Neuronal stem cell (in vitro differentiated cells): Measurements from ENCODE around the gene RBM22. TPM values are rescaled to one million over a fixed set of nuclear protein-coding genes. Genes with fewer than 3 reads are reported as not detected.
"Not testable (repeated sequence)": the region's sequence is repeated elsewhere in the genome, so short reads cannot be mapped to it uniquely, and the experiment has no call there.

Source experiments
- DNase-seq: peaks from one replicate; pipeline ENCODE4 v3.0.0-alpha.2; 2013; ENCODE audit warnings: low spot score
- H2AFZ ChIP-seq: one replicate; pipeline ENCODE4 v1.6.1; 2013; ENCODE audit warnings: mild to moderate bottlenecking, low read length, inconsistent platforms
- H2AK5ac ChIP-seq: 2 replicates; pipeline ENCODE4 v1.6.1; 2013; ENCODE audit warnings: low read depth, mild to moderate bottlenecking, inconsistent platforms, low read length, moderate library complexity, mixed read lengths
- H2BK120ac ChIP-seq: 2 replicates; pipeline ENCODE4 v1.6.1; 2013; ENCODE audit warnings: low read depth, mild to moderate bottlenecking, inconsistent platforms, low read length, moderate library complexity, mixed read lengths
- H2BK12ac ChIP-seq: one replicate; pipeline ENCODE4 v1.6.1; 2013; ENCODE audit warnings: low read length, inconsistent platforms
- H2BK15ac ChIP-seq: 2 replicates; pipeline ENCODE4 v1.6.1; 2013; ENCODE audit warnings: mild to moderate bottlenecking, low read length, inconsistent platforms, mixed read lengths
- H2BK5ac ChIP-seq: one replicate; pipeline ENCODE4 v1.6.1; 2013; ENCODE audit warnings: inconsistent platforms, mild to moderate bottlenecking, low read length, moderate library complexity
- H3K14ac ChIP-seq: one replicate; pipeline ENCODE4 v1.6.1; 2013; ENCODE audit warnings: low read length, inconsistent platforms
- H3K18ac ChIP-seq: 2 replicates; pipeline ENCODE4 v1.6.1; 2013; ENCODE audit warnings: low read length, inconsistent platforms
- H3K23ac ChIP-seq: 2 replicates; pipeline ENCODE4 v1.6.1; 2013; ENCODE audit warnings: low read depth, mild to moderate bottlenecking, mixed read lengths, low read length, inconsistent platforms; ENCODE audit not compliant: poor library complexity
- H3K27ac ChIP-seq: replicated peaks from 3 replicates; pipeline ENCODE4 v1.5.1; 2013; ENCODE audit warnings: low read length, inconsistent platforms
- H3K27me3 ChIP-seq, 3 experiments: 2 replicates each; pipeline ENCODE4 v1.6.1; 2013; ENCODE audit warnings: low read length in 3 of 3, mild to moderate bottlenecking in 2 of 3, inconsistent platforms in 1 of 3, low read depth in 1 of 3, mixed read lengths in 1 of 3, moderate library complexity in 1 of 3; ENCODE audit not compliant: control insufficient read depth in 3 of 3, insufficient read depth in 3 of 3
- H3K36me3 ChIP-seq, 2 donors: replicated peaks in 1 of 2; 2 replicates each; pipeline ENCODE4 v1.6.1; 2013; ENCODE audit warnings: low read length in 2 of 2; ENCODE audit not compliant: control insufficient read depth in 2 of 2, insufficient read depth in 2 of 2
- H3K4ac ChIP-seq: 2 replicates; pipeline ENCODE4 v1.6.1; 2013; ENCODE audit warnings: inconsistent platforms, mild to moderate bottlenecking, low read length, moderate library complexity
- H3K4me1 ChIP-seq, 2 donors: 1 replicate in 1 of 2; 2 replicates in 1 of 2; pipeline ENCODE4 v1.6.1; 2013; ENCODE audit warnings: low read length in 2 of 2, low read depth in 1 of 2; ENCODE audit not compliant: control insufficient read depth in 2 of 2, insufficient read depth in 1 of 2
- H3K4me2 ChIP-seq: one replicate; pipeline ENCODE4 v1.6.1; 2013; ENCODE audit warnings: mild to moderate bottlenecking, low read length, inconsistent platforms; ENCODE audit not compliant: insufficient read depth, poor library complexity, severe bottlenecking
- H3K4me3 ChIP-seq, 2 donors: 2 replicates each; pipeline ENCODE4 v1.5.1; 2013; ENCODE audit warnings: low read length in 2 of 2, mild to moderate bottlenecking in 2 of 2, inconsistent platforms in 1 of 2, moderate library complexity in 1 of 2
- H3K79me1 ChIP-seq: one replicate; pipeline ENCODE4 v1.6.1; 2013; ENCODE audit warnings: low read depth, mild to moderate bottlenecking, inconsistent platforms, low read length, moderate library complexity
- H3K9ac ChIP-seq: one replicate; pipeline ENCODE4 v1.6.1; 2013; ENCODE audit warnings: mild to moderate bottlenecking, low read depth, low read length, inconsistent platforms; ENCODE audit not compliant: poor library complexity
- H3K9me3 ChIP-seq, 2 donors: replicated peaks in 1 of 2; 2 replicates each; pipeline versions ENCODE3 to v1.6.1; 2013; ENCODE audit warnings: low read length in 2 of 2, mild to moderate bottlenecking in 2 of 2, inconsistent platforms in 1 of 2, low read depth in 1 of 2, mixed read lengths in 1 of 2, moderate library complexity in 1 of 2; ENCODE audit not compliant: control insufficient read depth in 2 of 2, insufficient read depth in 1 of 2
- H4K8ac ChIP-seq: one replicate; pipeline ENCODE4 v1.6.1; 2013; ENCODE audit warnings: low read depth, mild to moderate bottlenecking, inconsistent platforms, low read length, moderate library complexity
- H4K91ac ChIP-seq: one replicate; pipeline ENCODE4 v1.6.1; 2013; ENCODE audit warnings: low read length, low read depth, mild to moderate bottlenecking, inconsistent platforms; ENCODE audit not compliant: poor library complexity
- WGBS, 2 donors: extraction: QIAGEN DNeasy Blood & Tissue Kit; methylation state at CpG; one replicate each; pipeline ENCODE4 v1.1.7; 2013; ENCODE audit warnings: missing lambda C conversion rate in 2 of 2, mixed read lengths in 1 of 2; ENCODE audit not compliant: insufficient read length in 2 of 2, insufficient replicate concordance in 1 of 2; ENCODE audit errors: extremely low coverage in 2 of 2; 5-methylcytosine and 5-hydroxymethylcytosine counted together
- polyA plus RNA-seq, 2 experiments: library from polyadenylated mRNA; stranded (reverse); fragments of 200-250 nt; gene quantifications; one replicate each; pipeline ENCODE4 v1.2.3, GENCODE V29; 2013

RBM22 gene
- 47.8 TPM for polyA plus RNA-seq (2013, experiment 1 of 2)
- polyA plus RNA-seq (2013, experiment 2 of 2) = 48.0 TPM

DNA sequence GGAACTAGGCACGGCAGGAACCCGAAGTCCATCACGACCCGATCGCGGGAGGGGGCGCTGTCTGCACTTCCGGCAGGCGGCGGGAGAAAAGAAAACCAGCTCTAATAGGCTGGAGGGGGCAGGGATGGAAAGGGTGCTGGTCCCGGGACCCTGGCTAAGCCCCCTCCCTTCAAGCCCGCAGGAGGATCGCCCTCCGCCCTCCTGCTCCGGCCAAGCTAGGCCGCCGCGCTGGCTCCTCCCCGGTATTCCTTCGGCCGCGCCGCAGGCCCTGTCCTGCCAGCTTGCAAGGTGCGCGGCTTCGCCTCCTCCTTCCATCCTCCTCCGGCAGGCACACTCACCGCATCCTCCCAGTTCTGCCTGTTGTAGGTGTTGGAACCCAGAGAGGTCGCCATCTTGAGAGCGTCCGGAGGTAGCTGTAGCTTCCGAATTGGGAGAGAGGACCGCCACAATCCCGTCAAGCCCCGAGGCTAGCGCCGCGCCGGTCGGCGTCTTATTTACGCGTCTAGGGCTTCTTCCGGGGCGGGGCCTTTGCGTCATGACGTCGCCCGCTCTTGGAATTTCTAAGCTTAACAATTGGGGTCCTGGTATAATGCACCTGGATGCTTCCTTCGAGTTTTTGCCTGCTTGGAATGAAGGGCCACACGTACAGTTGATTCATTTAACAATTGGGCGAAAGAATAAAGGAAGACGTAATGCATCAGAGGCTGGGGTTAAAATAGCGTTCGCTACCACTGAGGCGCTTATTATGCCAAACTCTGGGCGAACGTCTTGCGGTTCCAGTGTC lies at the start of gene RBM22:
RBM22 (minus strand) TSS at position 469 of the 784 bp plus-strand sequence; CDS start at position 392, 77 bp downstream.
- H3K4me2 ChIP-seq = peak within 1 kb of the TSS; percentile 56
- H3K4me3 ChIP-seq = peak within 1 kb of the TSS; percentile 81 to 93
- H2AFZ ChIP-seq = peak within 1 kb of the TSS; percentile 98
- no peaks in the 10 kb centered on the region for H3K9me3 ChIP-seq
- no peak within 1 kb of the TSS for H2BK12ac ChIP-seq
- H4K8ac ChIP-seq = no peak within 1 kb of the TSS
- H2AK5ac ChIP-seq = peak within 1 kb of the TSS; percentile 44
- H2BK120ac ChIP-seq = peak within 1 kb of the TSS; percentile 57
- H3K27me3 ChIP-seq = no peaks in the 10 kb centered on the region
- H2BK15ac ChIP-seq = peak within 1 kb of the TSS; percentile 98
- H3K4ac ChIP-seq = peak within 1 kb of the TSS; percentile 93
- peaks cover 15 to 40% of the 10 kb centered on the region in 2 donors for H3K36me3 ChIP-seq
- peaks cover 7% of the 10 kb centered on the region for H3K79me1 ChIP-seq
- WGBS, 2 donors = no CpG with 5 or more reads among the region's 59 CpGs
- peak; percentile 85 for DNase-seq
- H4K91ac ChIP-seq = peak within 1 kb of the TSS; percentile 99
- H3K9ac ChIP-seq = peak within 1 kb of the TSS; percentile 100
- peak within 1 kb of the TSS; percentile 90 for H3K27ac ChIP-seq
- H3K23ac ChIP-seq = peak within 1 kb of the TSS; percentile 94
- H3K4me1 ChIP-seq = peaks cover 2 to 6% of the 10 kb centered on the region in 2 donors
- H3K14ac ChIP-seq = peak within 1 kb of the TSS; percentile 59
- H3K18ac ChIP-seq = peak within 1 kb of the TSS; percentile 99
- peak within 1 kb of the TSS; percentile 99 for H2BK5ac ChIP-seq

DNA sequence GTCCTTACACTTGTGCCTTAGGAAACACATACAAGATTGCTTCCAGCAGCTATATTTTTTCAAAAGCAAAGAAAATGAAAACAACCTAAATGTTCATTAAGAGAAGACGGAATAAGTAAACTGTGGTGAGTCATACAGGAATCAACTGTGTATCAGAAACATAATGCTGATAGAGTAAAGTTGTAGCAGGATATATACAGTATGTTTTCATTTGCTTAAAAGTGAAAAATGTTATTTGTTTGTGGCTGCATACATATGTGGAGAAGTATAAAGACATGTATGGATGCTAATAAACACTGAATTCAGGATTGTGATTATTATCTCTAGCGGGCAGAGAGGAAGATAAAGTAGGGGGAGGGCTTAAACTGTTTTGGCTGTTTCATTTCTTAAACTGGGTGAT lies 49.6 kb upstream of the RBM22 start:
- H3K9ac ChIP-seq = no peak overlapping the region
- no peak overlapping the region for H3K4ac ChIP-seq
- no peaks in the 10 kb centered on the region for H3K79me1 ChIP-seq
- no peak overlapping the region for H4K91ac ChIP-seq
- H2AK5ac ChIP-seq = no peak overlapping the region
- H3K14ac ChIP-seq = no peak overlapping the region
- peaks cover 9 to 67% of the 10 kb centered on the region in 2 donors for H3K36me3 ChIP-seq
- H2AFZ ChIP-seq = no peak overlapping the region
- no peak overlapping the region for H3K27ac ChIP-seq
- H2BK12ac ChIP-seq = no peak overlapping the region
- no peak for DNase-seq
- H2BK120ac ChIP-seq = no peak overlapping the region
- no CpG with 5 or more reads among the region's 2 CpGs for WGBS, 2 donors
- H3K18ac ChIP-seq = no peak overlapping the region
- H3K27me3 ChIP-seq = no peaks in the 10 kb centered on the region
- no peak overlapping the region for H2BK5ac ChIP-seq
- no peak overlapping the region for H3K23ac ChIP-seq
- no peaks in the 10 kb centered on the region for H3K9me3 ChIP-seq
- H4K8ac ChIP-seq = no peak overlapping the region
- H3K4me1 ChIP-seq = no peaks in the 10 kb centered on the region
- H3K4me2 ChIP-seq = no peak overlapping the region
- H2BK15ac ChIP-seq = no peak overlapping the region
- H3K4me3 ChIP-seq = no peak overlapping the region

DNA sequence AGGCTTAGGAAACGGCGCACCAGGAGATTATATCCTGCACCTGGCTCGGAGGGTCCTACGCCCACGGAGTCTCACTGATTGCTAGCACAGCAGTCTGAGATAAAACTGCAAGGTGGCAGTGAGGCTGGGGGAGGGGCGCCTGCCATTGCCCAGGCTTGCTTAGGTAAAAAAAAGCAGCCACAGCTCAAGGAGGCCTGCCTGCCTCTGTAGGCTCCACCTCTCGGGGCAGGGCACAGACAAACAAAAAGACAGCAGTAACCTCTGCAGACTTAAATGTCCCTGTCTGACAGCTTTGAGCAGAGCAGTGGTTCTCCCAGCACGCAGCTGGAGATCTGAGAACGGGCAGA lies 42.3 kb upstream of the RBM22 start:
- WGBS, 2 donors = no CpG with 5 or more reads among the region's 9 CpGs
- DNase-seq, H3K4me1 ChIP-seq, H2AK5ac ChIP-seq, H3K9me3 ChIP-seq, H3K18ac ChIP-seq, H3K14ac ChIP-seq, H3K4me3 ChIP-seq, H2BK5ac ChIP-seq, H3K23ac ChIP-seq, H4K91ac ChIP-seq, H4K8ac ChIP-seq, H2AFZ ChIP-seq, H2BK12ac ChIP-seq, H3K4me2 ChIP-seq, H3K4ac ChIP-seq, H3K27me3 ChIP-seq, H3K79me1 ChIP-seq, H3K27ac ChIP-seq, H2BK120ac ChIP-seq, H3K9ac ChIP-seq, H2BK15ac ChIP-seq: not testable (repeated sequence)
- H3K36me3 ChIP-seq = peaks cover 3 to 27% of the 10 kb centered on the region in 2 donors

DNA sequence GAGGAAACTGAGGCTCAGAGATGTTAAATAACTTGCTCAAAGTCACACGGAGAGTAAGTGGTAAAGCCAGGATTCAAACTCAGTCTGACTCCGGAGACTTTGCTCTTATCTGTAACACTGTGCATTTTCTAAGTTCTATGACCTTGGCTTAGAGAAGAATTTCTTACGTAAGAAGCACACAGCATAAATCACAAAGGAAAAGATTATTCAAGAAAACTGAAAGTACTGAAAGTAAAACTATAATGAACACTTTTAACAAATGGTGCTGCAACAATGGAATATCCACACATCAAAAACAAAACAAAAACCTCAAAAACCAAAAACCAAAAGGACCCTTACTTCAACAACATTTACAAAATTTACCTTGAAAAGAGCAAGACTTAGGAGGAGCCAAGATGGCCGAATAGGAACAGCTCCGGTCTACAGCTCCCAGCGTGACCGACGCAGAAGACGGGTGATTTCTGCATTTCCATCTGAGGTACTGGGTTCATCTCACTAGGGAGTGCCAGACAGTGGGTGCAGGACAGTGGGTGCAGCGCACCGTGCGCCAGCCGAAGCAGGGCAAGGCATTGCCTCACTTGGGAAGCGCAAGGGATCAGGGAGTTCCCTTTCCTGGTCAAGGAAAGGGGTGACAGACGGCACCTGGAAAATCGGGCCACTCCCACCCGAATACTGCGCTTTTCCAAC lies 41.7 kb upstream of the RBM22 start:
- H3K79me1 ChIP-seq = not testable (repeated sequence)
- no CpG with 5 or more reads among the region's 18 CpGs for WGBS, 2 donors

More for the DNA sequence above, 41.7 kb upstream of the RBM22 start:
- not testable (repeated sequence) for H2BK15ac ChIP-seq, H2BK12ac ChIP-seq, H3K9ac ChIP-seq, H3K4me1 ChIP-seq, H2AK5ac ChIP-seq, H3K14ac ChIP-seq, H3K27ac ChIP-seq, DNase-seq, H3K4ac ChIP-seq, H3K9me3 ChIP-seq, H2AFZ ChIP-seq, H3K4me2 ChIP-seq, H4K8ac ChIP-seq, H2BK5ac ChIP-seq, H2BK120ac ChIP-seq, H3K23ac ChIP-seq, H3K18ac ChIP-seq, H4K91ac ChIP-seq, H3K4me3 ChIP-seq, H3K27me3 ChIP-seq
- peaks cover 3 to 30% of the 10 kb centered on the region in 2 donors for H3K36me3 ChIP-seq
